Caki2 (cell line): Measurements from ENCODE around the gene SMIM41. TPM values are rescaled to one million over a fixed set of nuclear protein-coding genes. Genes with fewer than 3 reads are reported as not detected.
A peak's percentile ranks its signal among the peaks of the same experiment; 100 is the strongest.

Source experiments
- DNase-seq: peaks from one replicate; pipeline ENCODE4 v3.0.0-alpha.2; 2015; ENCODE audit warnings: low read depth
- in situ Hi-C: cut with HindIII; loops from 2 replicates; pipeline ENCODE4 v1.10.0; 2016; ENCODE audit warnings: low sequenced_read_pairs, low pct_unique_long_range_greater_than_20kb, mixed read lengths
- total RNA-seq: library from RNA; depleted of rRNA; stranded (reverse); fragments of >200 nt; shearing (Covaris generic); gene quantifications from 2 replicates; pipeline ENCODE4 v1.2.3, GENCODE V29; 2014; ENCODE audit warnings: low replicate concordance

SMIM41 gene
- total RNA-seq, 1 experiment from 2014 or later: not detected

- no peak for DNase-seq
- in situ Hi-C loops: no loop called here
Measured at GRCh38 chr12:52127683-52128450, 48.4 kb downstream of the SMIM41 start.

- in situ Hi-C loops: no loop called here
- DNase-seq: no peak
Measured at GRCh38 chr12:52130711-52131110, 51.2 kb downstream of the SMIM41 start.

GRCh38 chr12:52132754-52133161, 53.3 kb downstream of the SMIM41 start:
- in situ Hi-C loops: no loop called here
- DNase-seq: no peak

GRCh38 chr12:52137746-52138145, 58.2 kb downstream of the SMIM41 start:
- DNase-seq: no peak
- in situ Hi-C loops: no loop called here

GRCh38 chr12:52139147-52139546, 59.6 kb downstream of the SMIM41 start:
- in situ Hi-C loops: no loop called here
- no peak for DNase-seq

GRCh38 chr12:52139579-52140062, 60.1 kb downstream of the SMIM41 start:
- in situ Hi-C loops: no loop called here
- peak; percentile 59 for DNase-seq

GRCh38 chr12:52141306-52141705, 61.8 kb downstream of the SMIM41 start:
- DNase-seq: no peak
- in situ Hi-C loops: no loop called here

GRCh38 chr12:52141875-52142274, 62.4 kb downstream of the SMIM41 start:
- no peak for DNase-seq
- in situ Hi-C loops: no loop called here

GRCh38 chr12:52142431-52142830, 62.9 kb downstream of the SMIM41 start:
- DNase-seq: no peak
- in situ Hi-C loops: no loop called here

GRCh38 chr12:52144512-52145227, 65.2 kb downstream of the SMIM41 start:
- in situ Hi-C loops: no loop called here
- no peak for DNase-seq

GRCh38 chr12:52145228-52146088, 66.0 kb downstream of the SMIM41 start:
- no peak for DNase-seq
- in situ Hi-C loops: no loop called here

- in situ Hi-C loops: no loop called here
- no peak for DNase-seq
Measured at GRCh38 chr12:52146089-52146821, 66.8 kb downstream of the SMIM41 start.

GRCh38 chr12:52146822-52147366, 67.4 kb downstream of the SMIM41 start:
- in situ Hi-C loops: no loop called here
- DNase-seq: no peak

GRCh38 chr12:52147367-52147963, 68.0 kb downstream of the SMIM41 start:
- in situ Hi-C loops: no loop called here
- DNase-seq: peak; percentile 99

GRCh38 chr12:52147964-52148463, 68.5 kb downstream of the SMIM41 start:
- in situ Hi-C loops: no loop called here

GRCh38 chr12:52148464-52149181, 69.1 kb downstream of the SMIM41 start:
- peak; percentile 88 for DNase-seq
- in situ Hi-C loops: no loop called here

More at GRCh38 chr12:52147964-52148463, 68.5 kb downstream of the SMIM41 start:
- DNase-seq: no peak
